OCI-LY7 (cell line): Measurements from ENCODE around the gene NWD2. TPM values are rescaled to one million over a fixed set of nuclear protein-coding genes. Genes with fewer than 3 reads are reported as not detected.

ENCODE experiments used
- BruUV-seq: library from RNA; stranded (reverse); fragments of 400-500 nt; replicated peaks from 2 replicates; lab custom pipeline; 2021; lab: Mats Ljungman, UMichigan
- CTCF ChIA-PET: fragments of 300-600 bp; sonication (Branson Sonifier 250); formaldehyde crosslinking; loops from one replicate; lab custom pipeline; 2022; ENCODE audit warnings: antibody characterized with exemption; ENCODE audit not compliant: unreplicated experiment; lab: Charles Lee
- POLR2A ChIA-PET: fragments of 300-600 bp; sonication (Branson Sonifier 250); formaldehyde crosslinking; loops from one replicate; lab custom pipeline; 2022; ENCODE audit warnings: antibody characterized with exemption; lab: Charles Lee
- DNase-seq: peaks from one replicate; pipeline ENCODE4 v3.0.0-alpha.2; 2015; ENCODE audit warnings: low spot score
- H2AFZ ChIP-seq: fragments of 200-600 bp; sonication (generic), shearing (Covaris generic); 2 replicates; pipeline ENCODE4 v1.6.1; 2014; ENCODE audit warnings: mild to moderate bottlenecking, antibody characterized with exemption, low read length, moderate library complexity
- H3K27ac ChIP-seq: fragments of 200-600 bp; sonication (generic); 2 replicates; pipeline ENCODE4 v1.5.1; 2014; ENCODE audit warnings: mixed run types, low read depth, mild to moderate bottlenecking, moderate library complexity, low read length, inconsistent platforms; ENCODE audit not compliant: poor library complexity, severe bottlenecking
- H3K36me3 ChIP-seq: fragments of 200-600 bp; sonication (generic); 2 replicates; pipeline ENCODE4 v1.6.1; 2014; ENCODE audit warnings: mild to moderate bottlenecking, antibody characterized with exemption, low read length, moderate library complexity, mixed read lengths; ENCODE audit not compliant: insufficient read depth
- H3K4me1 ChIP-seq: fragments of 200-600 bp; sonication (generic); 2 replicates; pipeline ENCODE4 v1.5.1; 2014; ENCODE audit warnings: mild to moderate bottlenecking, low read length; ENCODE audit not compliant: insufficient read depth, poor library complexity, severe bottlenecking
- H3K4me2 ChIP-seq: fragments of 200-600 bp; sonication (generic); 2 replicates; pipeline ENCODE4 v1.6.1; 2014; ENCODE audit warnings: mild to moderate bottlenecking, low read length
- H3K4me3 ChIP-seq: fragments of 200-600 bp; sonication (generic); 2 replicates; pipeline ENCODE4 v1.5.1; 2014; ENCODE audit warnings: mild to moderate bottlenecking, low read depth, low read length; ENCODE audit not compliant: poor library complexity, severe bottlenecking
- H3K79me2 ChIP-seq: fragments of 200-600 bp; sonication (generic); 2 replicates; pipeline ENCODE4 v1.6.1; 2016; ENCODE audit warnings: low read depth, mild to moderate bottlenecking, low read length, moderate library complexity, mixed read lengths; ENCODE audit not compliant: insufficient read depth
- H3K9me2 ChIP-seq: fragments of 200-600 bp; sonication (generic); 2 replicates; pipeline ENCODE4 v1.6.1; 2016; ENCODE audit warnings: mild to moderate bottlenecking, low read length, mixed read lengths; ENCODE audit not compliant: insufficient read depth
- H3K9me3 ChIP-seq: fragments of 200-600 bp; sonication (generic); 2 replicates; pipeline ENCODE4 v1.6.1; 2014; ENCODE audit warnings: mild to moderate bottlenecking, mixed run types, low read length, mixed read lengths
- H4K20me1 ChIP-seq: fragments of 200-600 bp; sonication (generic); 2 replicates; pipeline ENCODE4 v1.6.1; 2014; ENCODE audit warnings: mild to moderate bottlenecking, antibody characterized with exemption, low read length, moderate library complexity, mixed read lengths; ENCODE audit not compliant: insufficient read depth
- EZH2phosphoT487 ChIP-seq: fragments of 200-600 bp; sonication (generic); IDR thresholded peaks from 2 replicates; pipeline ENCODE4 v1.6.1; 2018; ENCODE audit warnings: low read depth, borderline replicate concordance, mild to moderate bottlenecking, mixed run types, antibody characterized with exemption, low read length, moderate library complexity, mixed read lengths
- intact Hi-C: fragments of 100-400 bp; cut with micrococcal nuclease; formaldehyde crosslinking; loops from one replicate; pipeline ENCODE4 v1.10.0; 2022; ENCODE audit not compliant: unreplicated experiment
- total RNA-seq, 2 experiments: library from RNA; depleted of rRNA in 1 of 2; stranded (reverse); fragments of >200 nt in 1 of 2; shearing (Covaris generic) in 1 of 2; gene quantifications; 2 replicates each; pipeline ENCODE4 v1.2.3, GENCODE V29; 2014 to 2022
- TF ChIP-seq, protein P1 (sequence below): fragments of 200-600 bp; sonication (generic); conservative IDR thresholded peaks from 2 replicates; pipeline ENCODE4 v1.5.1; 2014; ENCODE audit warnings: mild to moderate bottlenecking, antibody characterized with exemption, low read length, moderate library complexity, mixed read lengths

NWD2 gene
- total RNA-seq, 2 experiments from 2014 or later = not detected

DNA sequence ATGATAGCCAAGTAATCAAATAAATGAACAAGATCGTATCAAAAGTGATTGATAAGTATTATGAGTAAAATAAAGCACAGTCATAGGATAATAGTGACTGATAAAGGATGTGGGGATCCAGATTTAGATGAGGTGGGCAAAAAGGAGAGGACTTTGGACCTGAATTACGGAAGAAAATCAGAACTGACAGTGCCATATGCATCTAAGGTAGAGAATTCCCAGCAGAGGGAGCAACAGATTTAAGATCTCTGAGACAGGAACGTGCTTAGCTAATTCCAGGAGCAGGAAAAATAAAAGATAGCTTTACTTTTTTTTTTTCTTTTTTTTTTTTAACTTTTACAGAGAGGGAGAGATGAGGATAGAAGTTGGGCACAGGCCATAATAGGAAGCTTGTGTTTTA lies 189.9 kb downstream of the NWD2 start:
- POLR2A ChIA-PET = interaction anchor here (0.5 to 1.6 kb wide), 6 partner anchors 8 to 883 kb away, joined by 3 to 4 read pairs (median 3); no protein-coding TSS in a partner anchor
- Histone ChIP-seq H3K4me3 (no peak overlapping the region), H3K36me3 (no peaks in the 10 kb centered on the region), H3K79me2 (no peaks in the 10 kb centered on the region), H3K9me3 (no peaks in the 10 kb centered on the region), H3K4me1 (no peaks in the 10 kb centered on the region), H2AFZ (no peak overlapping the region), H3K9me2 (no peaks in the 10 kb centered on the region), H3K4me2 (no peak overlapping the region), H3K27ac (no peak overlapping the region), H4K20me1 (no peaks in the 10 kb centered on the region)
- no peak for DNase-seq
- intact Hi-C loops = no loop called here
- no TSS peak for BruUV-seq
- CTCF ChIA-PET = no interaction called here
- TF ChIP-seq EZH2phosphoT487 = no peak
- TF ChIP-seq, protein P1, sequence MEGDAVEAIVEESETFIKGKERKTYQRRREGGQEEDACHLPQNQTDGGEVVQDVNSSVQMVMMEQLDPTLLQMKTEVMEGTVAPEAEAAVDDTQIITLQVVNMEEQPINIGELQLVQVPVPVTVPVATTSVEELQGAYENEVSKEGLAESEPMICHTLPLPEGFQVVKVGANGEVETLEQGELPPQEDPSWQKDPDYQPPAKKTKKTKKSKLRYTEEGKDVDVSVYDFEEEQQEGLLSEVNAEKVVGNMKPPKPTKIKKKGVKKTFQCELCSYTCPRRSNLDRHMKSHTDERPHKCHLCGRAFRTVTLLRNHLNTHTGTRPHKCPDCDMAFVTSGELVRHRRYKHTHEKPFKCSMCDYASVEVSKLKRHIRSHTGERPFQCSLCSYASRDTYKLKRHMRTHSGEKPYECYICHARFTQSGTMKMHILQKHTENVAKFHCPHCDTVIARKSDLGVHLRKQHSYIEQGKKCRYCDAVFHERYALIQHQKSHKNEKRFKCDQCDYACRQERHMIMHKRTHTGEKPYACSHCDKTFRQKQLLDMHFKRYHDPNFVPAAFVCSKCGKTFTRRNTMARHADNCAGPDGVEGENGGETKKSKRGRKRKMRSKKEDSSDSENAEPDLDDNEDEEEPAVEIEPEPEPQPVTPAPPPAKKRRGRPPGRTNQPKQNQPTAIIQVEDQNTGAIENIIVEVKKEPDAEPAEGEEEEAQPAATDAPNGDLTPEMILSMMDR = no peak

DNA sequence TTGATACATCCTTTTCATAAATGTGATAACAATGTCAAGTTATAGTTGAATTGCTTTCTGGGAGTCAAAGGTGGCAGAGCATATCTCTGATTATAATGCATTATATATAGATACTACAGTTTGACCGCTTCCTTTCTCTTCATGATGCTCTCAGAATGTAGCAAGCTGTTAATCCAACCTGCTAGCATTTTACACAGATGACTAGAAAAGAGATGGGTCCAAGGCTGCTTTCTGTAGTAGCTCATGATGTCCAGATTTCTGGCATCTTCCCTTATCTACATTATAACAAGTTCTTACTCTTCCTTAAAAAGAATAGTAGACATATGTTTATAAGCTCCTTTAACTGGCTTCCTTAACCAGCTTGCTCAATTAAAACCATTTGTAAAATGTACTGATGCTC lies 192.0 kb downstream of the NWD2 start:
- H3K4me2 ChIP-seq = no peak overlapping the region
- no TSS peak for BruUV-seq
- POLR2A ChIA-PET = interaction anchor here (0.6 kb wide), 1 partner anchor 350 kb away, joined by 3 read pairs; no protein-coding TSS in a partner anchor
- no peak for DNase-seq
- H4K20me1 ChIP-seq = no peaks in the 10 kb centered on the region
- H3K79me2 ChIP-seq = no peaks in the 10 kb centered on the region
- no peak overlapping the region for H3K4me3 ChIP-seq
- no peaks in the 10 kb centered on the region for H3K9me2 ChIP-seq
- intact Hi-C loops = no loop called here
- TF ChIP-seq EZH2phosphoT487 = no peak
- TF ChIP-seq, protein P1 = no peak
- CTCF ChIA-PET = no interaction called here
- H3K4me1 ChIP-seq = no peaks in the 10 kb centered on the region
- no peaks in the 10 kb centered on the region for H3K9me3 ChIP-seq
- no peak overlapping the region for H3K27ac ChIP-seq
- no peaks in the 10 kb centered on the region for H3K36me3 ChIP-seq
- no peak overlapping the region for H2AFZ ChIP-seq

DNA sequence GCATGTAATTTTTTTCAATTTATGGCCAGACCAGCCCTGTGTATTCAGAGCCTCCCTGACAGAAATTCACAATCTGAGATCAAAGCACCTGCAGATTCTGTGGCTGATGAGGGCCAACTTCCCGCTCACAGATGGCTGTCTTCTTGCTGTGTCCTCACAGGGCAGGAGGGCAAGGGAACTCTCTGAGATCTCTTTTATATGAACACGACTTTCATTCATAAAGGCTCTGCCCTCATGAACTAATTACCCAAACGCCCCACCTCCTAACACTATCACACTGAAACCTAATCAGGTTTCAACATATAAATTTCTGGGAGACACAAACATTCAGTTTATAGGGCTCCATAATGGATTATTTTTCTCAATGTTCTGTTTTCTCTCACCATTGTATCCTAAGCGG lies 192.6 kb downstream of the NWD2 start:
- no peak overlapping the region for H3K4me2 ChIP-seq
- no peaks in the 10 kb centered on the region for H3K9me2 ChIP-seq
- ChIA-PET CTCF (no interaction called here), POLR2A (no interaction called here)
- no peak overlapping the region for H3K4me3 ChIP-seq
- no peaks in the 10 kb centered on the region for H4K20me1 ChIP-seq
- DNase-seq = no peak
- no peaks in the 10 kb centered on the region for H3K79me2 ChIP-seq
- H3K9me3 ChIP-seq = no peaks in the 10 kb centered on the region
- H3K4me1 ChIP-seq = no peaks in the 10 kb centered on the region
- intact Hi-C loops = no loop called here
- H3K27ac ChIP-seq = no peak overlapping the region
- TF ChIP-seq, protein P1 = no peak
- TF ChIP-seq EZH2phosphoT487 = no peak
- no TSS peak for BruUV-seq
- H2AFZ ChIP-seq = no peak overlapping the region
- H3K36me3 ChIP-seq = no peaks in the 10 kb centered on the region
